Choroid plexus epithelial cell (primary cell): Measurements from ENCODE around the gene CASD1.

ENCODE experiments used
- DNase-seq: peaks from one replicate; pipeline ENCODE4 v3.0.0-alpha.2; 2010; ENCODE audit warnings: low read depth
- H3K4me3 ChIP-seq: 2 replicates; pipeline ENCODE4 v1.5.1; 2011; ENCODE audit warnings: low read depth, mild to moderate bottlenecking, control low read depth, low read length, moderate library complexity
- CTCF ChIP-seq: conservative IDR thresholded peaks from 2 replicates; pipeline ENCODE4 v1.5.1; 2011; ENCODE audit warnings: low read depth, mild to moderate bottlenecking, control low read depth, inconsistent platforms, low read length, moderate library complexity

CASD1 gene

GRCh38 chr7:94576316-94576715, 66.7 kb downstream of the CASD1 start:
- H3K4me3 ChIP-seq: no peak overlapping the region
- TF ChIP-seq CTCF: no peak
- DNase-seq: no peak

GRCh38 chr7:94577357-94577756, 67.7 kb downstream of the CASD1 start:
- no peak overlapping the region for H3K4me3 ChIP-seq
- DNase-seq: no peak
- no peak for TF ChIP-seq CTCF

- no peak overlapping the region for H3K4me3 ChIP-seq
- no peak for TF ChIP-seq CTCF
- DNase-seq: peak; percentile 15
Measured at GRCh38 chr7:94578614-94579013, 69.0 kb downstream of the CASD1 start.

GRCh38 chr7:94579470-94579869, 69.9 kb downstream of the CASD1 start:
- DNase-seq: no peak
- TF ChIP-seq CTCF: no peak
- H3K4me3 ChIP-seq: no peak overlapping the region

- H3K4me3 ChIP-seq: no peak overlapping the region
- peak; percentile 82 for DNase-seq
- no peak for TF ChIP-seq CTCF
Measured at GRCh38 chr7:94580601-94581000, 71.0 kb downstream of the CASD1 start.

GRCh38 chr7:94584113-94584512, 74.5 kb downstream of the CASD1 start:
- DNase-seq: peak; percentile 70
- no peak overlapping the region for H3K4me3 ChIP-seq
- no peak for TF ChIP-seq CTCF

- H3K4me3 ChIP-seq: no peak overlapping the region
- no peak for TF ChIP-seq CTCF
- DNase-seq: no peak
Measured at GRCh38 chr7:94588075-94588474, 78.5 kb downstream of the CASD1 start.
